ENCODE data around the gene TEDC2.

DNA sequence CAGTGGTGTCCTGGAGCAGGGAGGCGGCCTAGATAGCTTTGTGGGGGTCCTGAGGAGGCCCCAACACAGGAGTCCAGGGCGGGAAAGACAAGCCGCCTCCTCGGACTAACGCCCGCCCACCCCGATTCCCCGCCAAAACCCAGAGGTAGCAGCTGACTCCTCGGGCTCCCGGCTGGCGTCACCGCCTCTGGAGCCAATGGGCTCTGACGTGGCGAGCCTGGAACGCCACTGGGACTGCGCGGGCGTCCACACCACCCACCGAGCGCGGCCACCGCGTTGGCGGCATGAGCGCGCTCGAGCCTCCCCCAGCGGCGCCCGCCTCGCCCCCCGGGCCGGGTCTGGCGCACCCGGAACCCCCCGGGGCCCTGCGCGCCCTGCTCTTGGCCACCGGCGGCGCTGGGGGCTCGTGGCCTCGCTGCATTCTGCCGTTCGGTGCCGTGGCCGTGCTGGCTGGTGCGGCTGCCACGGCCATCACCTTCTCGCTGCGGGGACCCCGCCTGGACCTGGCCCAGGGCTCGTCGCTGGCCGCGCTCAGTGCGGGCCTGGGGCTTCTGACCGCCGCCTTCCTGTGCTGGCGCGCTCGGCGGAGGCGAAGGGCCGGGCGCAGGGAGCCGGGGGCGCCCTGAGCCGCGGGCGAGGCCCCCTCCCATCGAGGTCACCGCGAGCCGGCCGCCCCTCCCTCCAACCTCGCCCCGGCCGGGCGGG is 7.8 kb downstream of the TEDC2 start:
- TF ChIP-seq EZH2 (IDR thresholded peaks at IDR 0.05; ENCODE audit: low read length, unreplicated experiment) (no peak), EZH2phosphoT487 (IDR thresholded peaks at IDR 0.05; ENCODE audit: borderline replicate concordance, low read length) (no peak)
- TF ChIP-seq, protein P1, sequence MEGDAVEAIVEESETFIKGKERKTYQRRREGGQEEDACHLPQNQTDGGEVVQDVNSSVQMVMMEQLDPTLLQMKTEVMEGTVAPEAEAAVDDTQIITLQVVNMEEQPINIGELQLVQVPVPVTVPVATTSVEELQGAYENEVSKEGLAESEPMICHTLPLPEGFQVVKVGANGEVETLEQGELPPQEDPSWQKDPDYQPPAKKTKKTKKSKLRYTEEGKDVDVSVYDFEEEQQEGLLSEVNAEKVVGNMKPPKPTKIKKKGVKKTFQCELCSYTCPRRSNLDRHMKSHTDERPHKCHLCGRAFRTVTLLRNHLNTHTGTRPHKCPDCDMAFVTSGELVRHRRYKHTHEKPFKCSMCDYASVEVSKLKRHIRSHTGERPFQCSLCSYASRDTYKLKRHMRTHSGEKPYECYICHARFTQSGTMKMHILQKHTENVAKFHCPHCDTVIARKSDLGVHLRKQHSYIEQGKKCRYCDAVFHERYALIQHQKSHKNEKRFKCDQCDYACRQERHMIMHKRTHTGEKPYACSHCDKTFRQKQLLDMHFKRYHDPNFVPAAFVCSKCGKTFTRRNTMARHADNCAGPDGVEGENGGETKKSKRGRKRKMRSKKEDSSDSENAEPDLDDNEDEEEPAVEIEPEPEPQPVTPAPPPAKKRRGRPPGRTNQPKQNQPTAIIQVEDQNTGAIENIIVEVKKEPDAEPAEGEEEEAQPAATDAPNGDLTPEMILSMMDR (conservative IDR thresholded peaks at IDR 0.05; ENCODE audit: low read depth, low read length): no peak

Data from PC-3 (cell line).